PC-3 (cell line): ENCODE results near the gene TMX2. TPM values are rescaled to one million over a fixed set of nuclear protein-coding genes. Genes with fewer than 3 reads are reported as not detected.
A peak's percentile ranks its signal among the peaks of the same experiment; 100 is the strongest.
"Not testable (repeated sequence)": the region's sequence is repeated elsewhere in the genome, so short reads cannot be mapped to it uniquely, and the experiment has no call there.

Experiments
- ATAC-seq: fragments of 200-7000 bp; cut with Tn5 transposase; 2 replicates; pipeline ENCODE4 v1.9.1; 2020; ENCODE audit warnings: mild to moderate bottlenecking, moderate library complexity
- BruUV-seq: library from RNA; stranded (reverse); fragments of 400-500 nt; replicated peaks from 2 replicates; lab custom pipeline; 2021; lab: Mats Ljungman, UMichigan
- CTCF ChIA-PET: fragments of 300-600 bp; sonication (Branson Sonifier 250); formaldehyde crosslinking; loops from one replicate; lab custom pipeline; 2022; ENCODE audit warnings: antibody characterized with exemption; lab: Charles Lee
- POLR2A ChIA-PET: fragments of 300-600 bp; sonication (Branson Sonifier 250); formaldehyde crosslinking; loops from one replicate; lab custom pipeline; 2022; ENCODE audit warnings: antibody characterized with exemption; ENCODE audit not compliant: unreplicated experiment; lab: Charles Lee
- DNase-seq: peaks from one replicate; pipeline ENCODE4 v3.0.0-alpha.2; 2015
- H2AFZ ChIP-seq: fragments of 300-600 bp; sonication (generic); 2 replicates; pipeline ENCODE4 v1.6.0; 2016; ENCODE audit warnings: antibody characterized with exemption, low read length
- H3F3A ChIP-seq: fragments of 300-600 bp; sonication (generic); one replicate; pipeline ENCODE4 v1.6.0; 2017; ENCODE audit warnings: antibody characterized with exemption, low read length, control low read depth, mild to moderate bottlenecking; ENCODE audit not compliant: unreplicated experiment
- H3K27ac ChIP-seq: fragments of 300-600 bp; sonication (generic); 2 replicates; pipeline ENCODE4 v1.5.1; 2016; ENCODE audit warnings: mild to moderate bottlenecking, low read length
- H3K27me3 ChIP-seq: fragments of 300-600 bp; sonication (generic); 2 replicates; pipeline ENCODE4 v1.6.1; 2016; ENCODE audit warnings: low read length, mixed read lengths
- H3K36me3 ChIP-seq: fragments of 300-600 bp; sonication (generic); 2 replicates; pipeline ENCODE4 v1.6.1; 2016; ENCODE audit warnings: low read depth, mixed run types, low read length, mixed read lengths
- H3K4me1 ChIP-seq: fragments of 300-600 bp; sonication (generic); 2 replicates; pipeline ENCODE4 v1.5.1; 2016; ENCODE audit warnings: low read length; ENCODE audit not compliant: insufficient read depth
- H3K4me2 ChIP-seq: fragments of 300-600 bp; sonication (generic); 2 replicates; pipeline ENCODE4 v1.6.0; 2016; ENCODE audit warnings: low read length
- H3K4me3 ChIP-seq: fragments of 300-600 bp; sonication (generic); 2 replicates; pipeline ENCODE4 v1.5.1; 2016; ENCODE audit warnings: mild to moderate bottlenecking, low read length, mixed read lengths
- H3K79me2 ChIP-seq: fragments of 300-600 bp; sonication (generic); 2 replicates; pipeline ENCODE4 v1.6.1; 2017; ENCODE audit warnings: low read length, mixed read lengths
- H3K9ac ChIP-seq: fragments of 300-600 bp; sonication (generic); 2 replicates; pipeline ENCODE4 v1.6.0; 2016; ENCODE audit warnings: mild to moderate bottlenecking, low read length
- H3K9me2 ChIP-seq: fragments of 300-600 bp; sonication (generic); replicated peaks from 2 replicates; pipeline ENCODE4 v1.6.1; 2016; ENCODE audit warnings: mixed run types, low read length, mixed read lengths
- H3K9me3 ChIP-seq: fragments of 300-600 bp; sonication (generic); 2 replicates; pipeline ENCODE4 v1.6.1; 2016; ENCODE audit warnings: low read length, mixed read lengths
- H4K20me1 ChIP-seq: fragments of 300-600 bp; sonication (generic); 2 replicates; pipeline ENCODE4 v1.6.1; 2016; ENCODE audit warnings: low read length, mixed read lengths
- EZH2 ChIP-seq: fragments of 300-600 bp; sonication (generic); IDR thresholded peaks from one replicate; pipeline ENCODE4 v1.6.1; 2017; ENCODE audit warnings: antibody characterized with exemption, mild to moderate bottlenecking, low read length; ENCODE audit not compliant: unreplicated experiment
- EZH2phosphoT487 ChIP-seq: fragments of 300-600 bp; sonication (generic); IDR thresholded peaks from 2 replicates; pipeline ENCODE4 v1.6.1; 2018; ENCODE audit warnings: mild to moderate bottlenecking, antibody characterized with exemption, low read length, borderline replicate concordance
- intact Hi-C: fragments of 100-400 bp; cut with micrococcal nuclease; formaldehyde crosslinking; loops from 2 replicates; pipeline ENCODE4 v1.9.0; 2023
- total RNA-seq: library from RNA; depleted of rRNA; stranded (reverse); fragments of >200 nt; gene quantifications from 2 replicates; pipeline ENCODE4 v1.2.3, GENCODE V29; 2014
- TF ChIP-seq, protein P1 (sequence below): fragments of 300-600 bp; sonication (generic); conservative IDR thresholded peaks from 2 replicates; pipeline ENCODE4 v1.5.1; 2017; ENCODE audit warnings: antibody characterized with exemption, low read depth, mild to moderate bottlenecking, low read length

Gene TMX2
- total RNA-seq, 1 experiment from 2014 or later = 241 TPM

DNA sequence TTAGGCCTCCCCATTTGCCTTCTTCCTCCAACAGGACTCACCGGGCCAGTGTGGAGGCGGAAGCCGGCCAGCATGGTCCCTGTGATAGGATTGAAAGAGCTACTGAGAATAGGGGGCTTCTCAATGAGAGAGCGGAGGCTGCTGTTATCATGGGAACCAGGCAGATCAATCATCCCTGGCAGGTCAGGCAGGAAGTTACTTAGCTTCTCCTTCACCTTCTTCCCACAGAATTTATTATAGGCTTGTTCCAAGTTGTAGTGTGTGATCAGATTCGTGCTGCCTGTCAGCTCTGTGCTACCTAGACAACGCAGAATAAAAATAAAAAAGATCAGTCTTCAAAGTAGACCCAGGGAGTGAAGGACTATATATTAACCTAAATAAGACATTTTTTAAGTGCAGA lies 7.5 kb upstream of the TMX2 start:
- CTCF ChIA-PET = no interaction called here
- peaks cover 26% of the 10 kb centered on the region for H3K79me2 ChIP-seq
- no peaks in the 10 kb centered on the region for H3K27me3 ChIP-seq
- H3F3A ChIP-seq = peaks cover 4% of the 10 kb centered on the region
- TSS peak; percentile 8 for BruUV-seq
- no peak overlapping the region for H3K27ac ChIP-seq
- intact Hi-C loops = no loop called here
- no peak overlapping the region for H3K4me3 ChIP-seq
- H3K4me2 ChIP-seq = no peak overlapping the region
- 0 out of 2 replicates have a peak, but pooled peaks cover 3% of the 10 kb centered on the region for H4K20me1 ChIP-seq
- H3K9me2 ChIP-seq = no peaks in the 10 kb centered on the region
- H3K36me3 ChIP-seq = peaks cover 43% of the 10 kb centered on the region
- no peaks in the 10 kb centered on the region for H3K9me3 ChIP-seq
- no peak overlapping the region for H3K9ac ChIP-seq
- POLR2A ChIA-PET = interaction anchor here (0.6 kb wide), 1 partner anchor 55 kb away, joined by 16 read pairs; no protein-coding TSS in a partner anchor
- no peaks in the 10 kb centered on the region for H3K4me1 ChIP-seq
- no peak for TF ChIP-seq EZH2
- TF ChIP-seq EZH2phosphoT487 = no peak
- TF ChIP-seq, protein P1, sequence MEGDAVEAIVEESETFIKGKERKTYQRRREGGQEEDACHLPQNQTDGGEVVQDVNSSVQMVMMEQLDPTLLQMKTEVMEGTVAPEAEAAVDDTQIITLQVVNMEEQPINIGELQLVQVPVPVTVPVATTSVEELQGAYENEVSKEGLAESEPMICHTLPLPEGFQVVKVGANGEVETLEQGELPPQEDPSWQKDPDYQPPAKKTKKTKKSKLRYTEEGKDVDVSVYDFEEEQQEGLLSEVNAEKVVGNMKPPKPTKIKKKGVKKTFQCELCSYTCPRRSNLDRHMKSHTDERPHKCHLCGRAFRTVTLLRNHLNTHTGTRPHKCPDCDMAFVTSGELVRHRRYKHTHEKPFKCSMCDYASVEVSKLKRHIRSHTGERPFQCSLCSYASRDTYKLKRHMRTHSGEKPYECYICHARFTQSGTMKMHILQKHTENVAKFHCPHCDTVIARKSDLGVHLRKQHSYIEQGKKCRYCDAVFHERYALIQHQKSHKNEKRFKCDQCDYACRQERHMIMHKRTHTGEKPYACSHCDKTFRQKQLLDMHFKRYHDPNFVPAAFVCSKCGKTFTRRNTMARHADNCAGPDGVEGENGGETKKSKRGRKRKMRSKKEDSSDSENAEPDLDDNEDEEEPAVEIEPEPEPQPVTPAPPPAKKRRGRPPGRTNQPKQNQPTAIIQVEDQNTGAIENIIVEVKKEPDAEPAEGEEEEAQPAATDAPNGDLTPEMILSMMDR = no peak
- ATAC-seq (no peak), DNase-seq (no peak)
- no peak overlapping the region for H2AFZ ChIP-seq

DNA sequence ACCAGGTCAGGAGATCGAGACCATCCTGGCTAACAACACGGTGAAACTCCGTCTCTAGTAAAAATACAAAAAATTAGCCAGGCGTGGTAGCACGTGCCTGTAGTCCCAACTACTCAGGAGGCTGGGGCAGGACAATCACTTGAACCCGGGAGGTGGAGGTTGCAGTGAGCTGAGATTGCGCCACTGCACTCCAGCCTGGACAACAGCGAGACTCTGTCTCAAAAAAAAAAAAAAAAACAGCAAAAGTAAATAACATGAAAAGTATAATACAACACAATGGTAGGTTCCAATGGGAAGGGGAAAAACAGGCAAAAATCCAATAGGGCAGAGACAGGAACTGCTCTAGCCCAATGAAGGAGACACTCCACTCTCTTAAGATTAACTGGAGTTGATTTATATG lies 7.0 kb upstream of the TMX2 start:
- H3K4me3 ChIP-seq, ATAC-seq, H3K27ac ChIP-seq, DNase-seq, H4K20me1 ChIP-seq, H3F3A ChIP-seq, intact Hi-C loops, H3K9me2 ChIP-seq, BruUV-seq, H3K27me3 ChIP-seq, H3K4me1 ChIP-seq, H2AFZ ChIP-seq, CTCF ChIA-PET, H3K9ac ChIP-seq, H3K4me2 ChIP-seq, H3K9me3 ChIP-seq: not testable (repeated sequence)
- POLR2A ChIA-PET = interaction anchor here (0.6 kb wide), 1 partner anchor 55 kb away, joined by 16 read pairs; no protein-coding TSS in a partner anchor
- H3K79me2 ChIP-seq = peaks cover 31% of the 10 kb centered on the region
- peaks cover 39% of the 10 kb centered on the region for H3K36me3 ChIP-seq

DNA sequence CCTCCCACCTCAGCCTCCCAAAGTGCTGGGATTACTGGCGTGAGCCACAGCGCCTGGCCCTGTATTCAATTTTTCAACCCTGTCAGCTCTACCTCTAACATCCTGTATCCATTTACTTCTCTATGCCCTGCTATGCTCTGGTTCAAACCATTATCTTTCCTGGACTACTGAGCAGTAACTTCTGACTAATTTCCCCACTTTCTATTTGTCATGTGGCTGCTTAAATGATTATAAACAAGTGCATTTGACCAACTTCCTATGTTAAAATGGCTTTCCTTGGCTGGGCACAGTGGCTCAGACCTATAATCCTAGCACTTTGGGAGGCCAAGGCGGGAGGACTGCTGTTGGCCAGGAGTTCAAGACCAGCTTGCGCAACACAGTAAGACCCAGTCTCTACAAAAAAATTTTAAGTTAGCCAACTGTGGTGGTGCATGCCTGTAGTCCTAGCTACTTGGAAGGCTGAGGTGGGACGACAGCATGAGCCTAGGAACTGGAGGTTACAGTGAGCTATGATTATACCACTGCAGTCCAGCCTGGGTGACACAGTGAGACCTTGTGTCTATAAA lies 2.5 kb upstream of the TMX2 start:
- peaks cover 65% of the 10 kb centered on the region for H3K79me2 ChIP-seq
- no peak overlapping the region for H3K4me2 ChIP-seq
- DNase-seq (no peak), ATAC-seq (no peak)
- H3K36me3 ChIP-seq = peaks cover 6% of the 10 kb centered on the region
- no peaks in the 10 kb centered on the region for H3K9me2 ChIP-seq
- TF ChIP-seq EZH2 (no peak), EZH2phosphoT487 (no peak)
- TF ChIP-seq, protein P1 = no peak
- H2AFZ ChIP-seq = no peak overlapping the region
- H3K9ac ChIP-seq = no peak overlapping the region
- ChIA-PET POLR2A (no interaction called here), CTCF (no interaction called here)
- H3F3A ChIP-seq = peaks cover 1% of the 10 kb centered on the region
- intact Hi-C loops = no loop called here
- no peak overlapping the region for H3K4me3 ChIP-seq
- no peaks in the 10 kb centered on the region for H3K9me3 ChIP-seq
- H4K20me1 ChIP-seq = peaks cover 13% of the 10 kb centered on the region
- peaks cover 24% of the 10 kb centered on the region for H3K4me1 ChIP-seq
- no peak overlapping the region for H3K27ac ChIP-seq
- no TSS peak for BruUV-seq
- H3K27me3 ChIP-seq = no peaks in the 10 kb centered on the region
